ENCODE results near the gene CLEC18A.

DNA sequence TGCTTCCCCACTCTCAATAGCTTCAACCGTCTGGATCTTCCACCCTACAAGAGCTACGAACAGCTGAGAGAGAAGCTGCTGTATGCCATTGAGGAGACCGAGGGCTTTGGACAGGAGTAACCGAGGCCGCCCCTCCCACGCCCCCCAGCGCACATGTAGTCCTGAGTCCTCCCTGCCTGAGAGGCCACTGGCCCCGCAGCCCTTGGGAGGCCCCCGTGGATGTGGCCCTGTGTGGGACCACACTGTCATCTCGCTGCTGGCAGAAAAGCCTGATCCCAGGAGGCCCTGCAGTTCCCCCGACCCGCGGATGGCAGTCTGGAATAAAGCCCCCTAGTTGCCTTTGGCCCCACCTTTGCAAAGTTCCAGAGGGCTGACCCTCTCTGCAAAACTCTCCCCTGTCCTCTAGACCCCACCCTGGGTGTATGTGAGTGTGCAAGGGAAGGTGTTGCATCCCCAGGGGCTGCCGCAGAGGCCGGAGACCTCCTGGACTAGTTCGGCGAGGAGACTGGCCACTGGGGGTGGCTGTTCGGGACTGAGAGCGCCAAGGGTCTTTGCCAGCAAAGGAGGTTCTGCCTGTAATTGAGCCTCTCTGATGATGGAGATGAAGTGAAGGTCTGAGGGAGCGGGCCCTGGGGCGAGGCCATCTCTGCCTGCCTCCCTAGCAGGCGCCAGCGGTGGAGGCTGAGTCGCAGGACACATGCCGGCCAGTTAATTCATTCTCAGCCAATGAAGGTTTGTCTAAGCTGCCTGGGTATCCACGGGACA lies 11.1 kb upstream of the CLEC18A start:
- TF ChIP-seq, protein P1, sequence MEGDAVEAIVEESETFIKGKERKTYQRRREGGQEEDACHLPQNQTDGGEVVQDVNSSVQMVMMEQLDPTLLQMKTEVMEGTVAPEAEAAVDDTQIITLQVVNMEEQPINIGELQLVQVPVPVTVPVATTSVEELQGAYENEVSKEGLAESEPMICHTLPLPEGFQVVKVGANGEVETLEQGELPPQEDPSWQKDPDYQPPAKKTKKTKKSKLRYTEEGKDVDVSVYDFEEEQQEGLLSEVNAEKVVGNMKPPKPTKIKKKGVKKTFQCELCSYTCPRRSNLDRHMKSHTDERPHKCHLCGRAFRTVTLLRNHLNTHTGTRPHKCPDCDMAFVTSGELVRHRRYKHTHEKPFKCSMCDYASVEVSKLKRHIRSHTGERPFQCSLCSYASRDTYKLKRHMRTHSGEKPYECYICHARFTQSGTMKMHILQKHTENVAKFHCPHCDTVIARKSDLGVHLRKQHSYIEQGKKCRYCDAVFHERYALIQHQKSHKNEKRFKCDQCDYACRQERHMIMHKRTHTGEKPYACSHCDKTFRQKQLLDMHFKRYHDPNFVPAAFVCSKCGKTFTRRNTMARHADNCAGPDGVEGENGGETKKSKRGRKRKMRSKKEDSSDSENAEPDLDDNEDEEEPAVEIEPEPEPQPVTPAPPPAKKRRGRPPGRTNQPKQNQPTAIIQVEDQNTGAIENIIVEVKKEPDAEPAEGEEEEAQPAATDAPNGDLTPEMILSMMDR (IDR thresholded peaks at IDR 0.05): no peak
- TF ChIP-seq POLR2A (IDR thresholded peaks at IDR 0.05): no peak

Data from uterus (tissue), 2 donors.